Stimulated activated CD8-positive, alpha-beta memory T cell treated with anti-CD3 and anti-CD28 coated beads, Interleukin-12 subunit alpha, Interleukin-12 subunit beta, amount 100 ng/mL, for 24 hours (primary cell): ENCODE measurements around the gene LSS.
"Not testable (repeated sequence)": the region's sequence is repeated elsewhere in the genome, so short reads cannot be mapped to it uniquely, and the experiment has no call there.

Experiments
- DNase-seq: peaks from one replicate; pipeline ENCODE4 v3.0.0-alpha.2; 2020; ENCODE audit errors: extremely low read depth

LSS gene

GRCh38 chr21:46152927-46153246 is 75.7 kb downstream of the LSS start:
- no peak for DNase-seq

GRCh38 chr21:46151989-46152926 is 76.3 kb downstream of the LSS start:
- no peak for DNase-seq

DNA sequence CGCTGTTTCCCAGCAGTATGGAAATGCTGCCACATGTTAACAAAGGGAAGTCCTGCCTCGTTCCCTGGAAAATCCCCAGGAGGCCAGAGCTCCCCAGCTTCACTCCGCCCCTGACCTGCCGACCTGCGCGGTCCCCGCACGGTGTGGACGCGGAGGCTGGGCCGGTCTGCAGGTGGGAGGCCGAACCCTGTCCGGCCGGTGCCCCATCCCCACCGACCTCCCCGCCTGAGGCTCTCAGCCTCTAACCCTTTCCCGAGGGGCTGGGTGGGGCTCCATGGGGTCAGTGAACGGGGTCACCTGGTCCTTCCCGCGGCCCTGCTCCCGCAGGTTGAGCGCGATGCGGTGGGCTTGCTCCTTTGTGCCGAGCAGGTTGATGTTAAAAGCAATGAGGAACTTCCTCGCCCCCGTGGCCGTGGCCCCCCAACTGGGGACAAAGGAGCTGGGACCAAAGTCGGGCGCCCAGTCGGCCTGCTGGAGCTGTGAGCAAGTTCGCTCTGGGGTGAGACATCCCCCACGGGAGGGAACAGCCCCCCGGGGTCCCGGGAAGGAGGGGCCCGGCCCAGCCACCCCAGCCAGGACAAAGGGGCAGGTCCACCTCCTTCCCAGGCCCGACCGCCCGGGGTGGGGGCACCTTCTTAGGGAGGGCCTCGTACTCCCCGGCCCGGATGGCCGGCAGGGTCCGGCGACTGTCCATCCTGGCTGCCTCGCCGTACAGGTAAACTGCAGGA is 77.1 kb downstream of the LSS start:
- DNase-seq: no peak

- DNase-seq: no peak
Observed at GRCh38 chr21:46150491-46151121, 78.0 kb downstream of the LSS start.

GRCh38 chr21:46150073-46150472 is 78.5 kb downstream of the LSS start:
- no peak for DNase-seq

DNA sequence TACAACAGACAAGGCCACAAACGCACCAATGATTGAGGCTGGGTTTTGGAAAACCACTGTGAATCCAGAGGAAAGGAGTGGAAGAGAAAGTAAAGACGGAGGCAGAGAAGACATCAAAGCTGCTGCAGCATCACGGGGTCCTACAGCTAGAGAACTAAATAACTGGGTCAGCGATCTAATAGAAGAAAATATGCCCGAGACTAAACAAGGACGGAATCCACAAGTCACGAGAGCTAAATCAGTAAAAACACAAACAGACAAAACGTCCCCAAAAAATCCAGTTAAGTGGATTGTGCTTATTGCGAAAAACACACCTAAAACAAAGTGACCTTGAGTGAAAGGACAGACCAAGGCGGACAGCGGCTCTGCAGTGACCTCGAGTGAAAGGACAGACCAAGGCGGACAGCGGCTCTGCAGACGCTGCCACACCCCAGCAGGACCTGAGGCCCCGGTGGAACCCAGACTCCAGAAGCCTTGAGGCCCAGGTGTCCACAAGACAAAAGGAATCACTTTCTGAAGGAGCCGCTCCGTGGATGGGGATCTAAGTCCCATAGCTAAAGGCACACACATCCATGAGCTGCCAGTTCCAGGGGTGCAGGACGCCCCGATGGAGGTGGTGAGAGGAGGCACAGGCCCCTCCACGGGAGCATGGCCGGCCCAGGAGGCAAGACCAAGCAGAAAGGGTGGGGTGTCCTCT is 79.2 kb downstream of the LSS start:
- no peak for DNase-seq

GRCh38 chr21:46148106-46148505 is 80.5 kb downstream of the LSS start:
- DNase-seq: no peak

- peak; percentile 10 for DNase-seq
Observed at GRCh38 chr21:46147429-46147828, 81.1 kb downstream of the LSS start.

- no peak for DNase-seq
Observed at GRCh38 chr21:46146856-46147255, 81.7 kb downstream of the LSS start.

DNA sequence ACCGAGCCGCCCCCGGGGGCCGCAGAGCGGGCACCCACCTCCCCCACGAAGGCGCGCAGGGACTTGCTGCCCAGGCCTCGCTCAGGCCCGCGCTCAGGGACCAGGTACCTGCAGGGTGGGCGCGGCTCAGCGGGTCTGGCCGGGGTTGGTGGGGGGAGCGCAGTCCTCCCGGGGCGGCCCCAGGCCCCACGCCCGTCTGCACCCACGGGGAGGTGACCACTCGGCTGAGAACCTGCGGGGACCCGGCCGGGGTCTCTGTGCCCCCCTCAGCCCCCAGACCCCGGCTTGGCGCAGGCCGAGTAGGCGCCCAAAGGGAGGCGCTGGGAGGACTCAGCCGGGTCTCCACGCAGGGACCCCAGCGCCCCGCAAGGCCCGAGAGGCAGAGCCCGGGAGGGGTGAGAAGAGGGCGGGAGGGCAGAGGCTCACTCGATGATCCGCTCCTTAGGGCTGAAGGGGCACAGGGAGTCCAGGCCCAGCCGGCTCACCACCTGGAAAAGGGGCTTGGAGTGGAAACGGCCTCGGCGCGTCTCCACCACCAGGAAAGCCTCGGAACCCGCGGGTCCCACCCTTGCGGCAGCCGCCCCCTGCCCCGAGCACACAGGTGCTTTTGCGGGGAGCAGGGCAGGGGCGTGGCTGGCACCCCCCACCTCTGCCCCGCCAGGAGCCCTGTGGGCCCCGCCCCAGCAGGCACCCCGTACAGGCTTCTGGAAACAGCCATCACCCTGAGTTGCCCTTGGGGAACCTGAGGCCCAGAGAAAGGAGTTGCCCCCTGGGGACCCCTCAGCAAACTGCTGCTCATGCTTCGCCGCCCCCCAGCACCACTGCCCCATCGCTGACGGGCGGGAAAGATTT is 82.5 kb downstream of the LSS start:
- no peak for DNase-seq

- DNase-seq: no peak
Observed at GRCh38 chr21:46145159-46145839, 83.3 kb downstream of the LSS start.

DNA sequence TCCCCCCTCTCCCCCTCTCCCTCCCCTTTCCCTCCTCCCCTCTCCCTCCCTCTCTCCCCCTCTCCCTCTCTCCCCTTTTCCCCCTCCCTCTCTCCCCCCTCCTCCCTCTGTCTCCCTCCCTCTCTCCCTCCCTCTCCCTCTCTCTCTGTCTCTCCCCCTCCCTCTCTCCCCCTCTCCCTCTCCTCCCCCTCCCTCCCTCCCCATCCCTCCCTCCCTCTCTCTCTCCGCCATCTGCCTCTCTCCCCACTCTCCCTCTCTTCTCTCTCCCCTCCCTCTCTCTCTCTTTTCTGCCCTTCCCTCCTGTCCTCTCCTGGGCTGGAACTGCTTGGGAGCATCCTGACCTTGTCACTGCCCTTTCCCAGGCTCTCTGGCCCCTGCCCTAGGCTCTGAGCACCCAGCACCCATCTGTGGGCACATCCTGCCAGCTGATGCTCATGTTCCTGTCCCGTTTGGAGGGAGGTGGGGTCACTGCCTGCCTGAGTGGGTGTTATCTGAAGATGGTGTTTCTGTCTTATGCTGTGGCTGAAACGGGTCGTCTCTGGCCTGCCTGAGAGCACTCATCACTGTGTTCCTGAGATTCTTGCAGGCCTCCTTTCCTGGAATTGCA is 84.0 kb downstream of the LSS start:
- DNase-seq: no peak

GRCh38 chr21:46142582-46143473 is 85.7 kb downstream of the LSS start:
- no peak for DNase-seq

- no peak for DNase-seq
Observed at GRCh38 chr21:46141767-46142581, 86.6 kb downstream of the LSS start.

GRCh38 chr21:46140352-46141003 is 88.1 kb downstream of the LSS start:
- DNase-seq: not testable (repeated sequence)

- DNase-seq: no peak
Observed at GRCh38 chr21:46139686-46140085, 88.9 kb downstream of the LSS start.

DNA sequence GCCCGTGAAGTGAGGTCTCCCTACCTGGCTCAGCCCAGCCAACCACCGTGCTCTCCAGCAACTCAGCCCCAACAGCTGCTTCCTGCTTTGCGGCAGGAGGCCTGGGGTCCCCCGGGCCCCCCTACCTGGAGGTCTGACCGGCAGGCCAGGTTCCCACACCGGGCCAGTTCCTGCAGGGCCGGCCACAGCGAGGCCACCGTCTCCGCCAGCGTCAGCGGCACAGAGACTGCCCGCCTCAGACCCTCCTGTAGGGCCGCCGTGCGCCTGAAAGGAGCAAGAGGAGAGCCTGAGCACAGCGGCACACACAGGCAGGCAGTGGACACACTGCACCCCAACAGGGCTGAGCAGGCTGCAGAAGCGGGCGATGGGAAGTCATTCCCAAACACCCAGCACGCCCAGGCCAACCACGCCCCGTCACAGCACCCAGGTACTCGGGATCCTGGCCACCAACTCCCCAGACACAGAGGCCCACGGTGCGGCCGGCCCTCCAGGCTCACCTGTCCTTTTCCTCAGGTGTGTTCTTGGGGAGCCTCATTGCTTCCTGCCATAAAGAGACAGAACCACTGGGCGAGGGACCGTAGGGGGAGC is 90.1 kb downstream of the LSS start:
- DNase-seq: no peak
